GM21529 (cell line): ENCODE measurements around the gene PCCA.
"Not testable (repeated sequence)": the region's sequence is repeated elsewhere in the genome, so short reads cannot be mapped to it uniquely, and the experiment has no call there.

Experiments used
- ATAC-seq: cut with Tn5 transposase; IDR thresholded peaks from one replicate; pipeline ENCODE4 v1.9.1; 2021; ENCODE audit not compliant: unreplicated experiment

Gene PCCA

DNA sequence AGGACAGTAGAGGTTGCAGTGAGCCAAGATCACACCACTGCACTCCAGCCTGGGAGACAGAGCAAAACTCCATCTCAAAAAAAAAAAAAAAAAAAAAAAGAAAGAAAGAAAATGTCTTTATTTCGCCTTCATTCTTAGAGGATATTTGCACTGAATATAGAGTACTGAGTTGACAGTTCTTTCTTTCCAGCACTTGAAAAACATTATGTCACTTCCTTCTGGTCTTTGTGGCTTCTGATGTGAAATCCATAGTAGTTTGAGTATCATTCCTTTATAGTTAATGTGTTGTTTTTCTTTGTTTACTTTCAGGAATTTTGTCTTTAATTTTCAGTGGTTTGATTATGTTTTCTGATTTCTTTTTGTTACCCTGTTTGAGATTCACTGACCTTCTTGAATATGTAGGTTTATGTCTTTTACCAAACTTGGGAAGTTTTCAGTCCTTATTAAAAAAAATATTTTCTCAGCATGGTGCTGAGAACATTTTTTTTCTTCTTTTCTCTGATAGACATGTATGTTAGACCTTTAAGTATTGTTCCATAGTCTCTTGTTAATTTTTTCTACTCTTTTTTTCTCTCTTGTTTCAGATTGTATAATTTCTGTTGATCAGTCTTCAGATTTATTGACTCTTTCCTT lies 50.1 kb downstream of the PCCA start:
- ATAC-seq, result no peak

DNA sequence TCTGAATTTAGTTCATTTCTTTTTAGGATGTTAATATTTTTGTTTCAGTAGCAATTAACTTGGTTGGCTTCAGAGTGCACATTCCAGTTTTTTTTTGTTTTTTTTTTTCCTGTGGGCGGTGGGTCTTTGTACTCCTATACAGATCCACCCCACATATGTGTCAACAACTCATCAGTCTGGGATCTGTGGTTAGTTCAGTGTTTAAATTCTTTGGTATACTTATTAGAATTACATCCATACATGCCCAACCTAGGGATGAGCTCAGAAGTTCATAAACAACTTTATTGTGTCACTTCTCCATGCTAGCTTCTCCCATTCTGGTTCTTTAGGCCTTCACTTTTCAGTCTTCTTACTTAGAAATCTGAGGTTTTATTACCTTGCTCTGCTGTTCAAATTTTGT lies 50.9 kb downstream of the PCCA start:
- ATAC-seq, result no peak

DNA sequence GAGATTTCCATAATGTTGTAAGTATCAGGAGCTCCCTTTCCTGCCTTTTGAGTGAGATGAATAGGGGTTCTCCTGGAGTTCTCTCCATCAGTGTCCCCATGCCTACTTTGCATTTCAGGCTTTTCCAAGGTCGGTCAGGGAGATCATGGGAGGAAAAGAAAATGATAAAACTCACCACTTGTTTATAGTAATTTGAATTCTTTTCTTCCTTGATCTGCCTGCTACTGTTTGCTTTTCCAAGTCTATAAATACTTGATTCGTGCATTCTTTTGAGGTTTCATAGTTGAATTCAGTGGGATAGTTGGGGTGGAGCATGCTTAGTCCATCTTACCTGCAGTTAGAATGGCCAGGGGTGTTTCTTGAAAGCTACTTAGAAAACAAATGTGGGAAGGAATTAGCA lies 51.5 kb downstream of the PCCA start:
- no peak for ATAC-seq

DNA sequence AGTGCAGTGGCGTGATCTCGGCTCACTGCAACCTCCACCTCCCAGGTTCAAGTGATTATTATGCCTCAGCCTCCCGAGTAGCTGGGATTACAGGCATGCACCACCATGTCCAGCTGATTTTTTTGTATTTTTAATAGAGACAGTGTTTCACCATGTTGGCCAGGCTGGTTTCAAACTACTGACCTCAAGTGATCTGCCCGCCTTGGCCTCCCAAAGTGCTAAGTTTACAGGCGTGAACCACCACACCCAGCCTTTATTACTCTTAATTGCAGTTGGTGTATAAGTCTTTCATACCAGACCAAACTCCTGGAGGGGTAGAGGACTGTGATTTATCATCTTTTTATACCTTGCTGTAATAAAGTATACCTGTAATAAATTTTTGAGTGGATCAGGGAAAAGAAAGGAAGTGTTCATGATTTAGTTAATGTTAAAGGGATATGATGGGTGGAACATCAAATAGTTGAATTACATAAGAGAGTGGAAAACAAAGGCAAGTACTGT lies 52.6 kb downstream of the PCCA start:
- ATAC-seq, result not testable (repeated sequence)

DNA sequence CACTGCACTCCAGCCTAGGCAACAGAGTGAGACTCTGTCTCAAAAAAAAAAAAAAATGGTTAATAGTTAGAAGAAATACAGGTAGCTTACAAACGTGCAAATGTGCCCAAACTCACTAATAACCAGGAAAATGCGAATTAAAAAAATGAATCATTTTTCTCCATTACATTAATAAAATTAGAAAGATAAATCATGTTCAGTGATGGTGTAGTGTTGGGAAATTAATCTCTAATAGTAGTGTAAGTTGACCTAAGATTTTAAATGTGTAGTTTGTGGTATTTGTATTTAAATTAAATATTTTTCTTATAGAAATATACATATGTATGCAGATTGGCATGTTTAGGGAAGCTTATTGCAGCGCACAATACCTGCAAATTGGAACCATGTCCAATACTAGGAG lies 57.6 kb downstream of the PCCA start:
- ATAC-seq, result no peak

DNA sequence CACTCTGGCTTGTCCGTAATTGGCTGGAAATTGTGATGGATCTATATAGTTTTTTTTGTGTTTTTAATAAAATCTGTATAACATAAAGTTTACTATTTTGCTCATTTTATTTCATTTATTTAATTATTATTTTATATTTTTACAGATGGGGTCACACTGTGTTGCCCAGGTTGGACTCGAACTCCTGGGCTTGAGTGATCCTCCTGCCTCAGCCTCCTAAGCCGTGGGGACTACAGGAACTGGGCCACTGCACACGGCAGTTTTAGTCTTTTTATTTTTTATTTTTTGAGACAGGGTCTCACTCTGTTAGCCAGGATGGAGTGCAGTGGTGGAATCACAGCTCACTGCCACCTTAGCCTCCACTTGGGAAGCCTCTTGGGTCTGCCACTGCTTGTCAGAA lies 58.9 kb downstream of the PCCA start:
- ATAC-seq, result no peak

DNA sequence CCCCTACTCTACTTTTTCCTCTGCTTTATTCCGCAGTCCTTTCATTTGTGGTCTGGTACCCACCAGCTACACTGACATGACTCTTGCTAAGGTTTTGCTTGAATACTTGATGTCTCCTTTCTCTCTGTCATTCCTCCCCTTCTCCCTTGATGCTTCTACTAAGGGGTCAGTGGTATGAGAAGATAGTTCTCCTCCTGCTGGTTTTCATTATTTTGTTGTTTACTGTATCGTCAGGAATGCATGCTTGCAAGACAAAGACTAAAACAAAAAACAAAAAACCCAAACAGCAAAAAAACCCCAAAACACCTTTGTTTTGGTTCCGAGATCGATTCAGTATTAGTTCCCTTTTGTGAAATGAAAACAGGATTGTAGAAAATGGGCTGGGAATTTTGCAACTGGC lies 59.5 kb downstream of the PCCA start:
- no peak for ATAC-seq

DNA sequence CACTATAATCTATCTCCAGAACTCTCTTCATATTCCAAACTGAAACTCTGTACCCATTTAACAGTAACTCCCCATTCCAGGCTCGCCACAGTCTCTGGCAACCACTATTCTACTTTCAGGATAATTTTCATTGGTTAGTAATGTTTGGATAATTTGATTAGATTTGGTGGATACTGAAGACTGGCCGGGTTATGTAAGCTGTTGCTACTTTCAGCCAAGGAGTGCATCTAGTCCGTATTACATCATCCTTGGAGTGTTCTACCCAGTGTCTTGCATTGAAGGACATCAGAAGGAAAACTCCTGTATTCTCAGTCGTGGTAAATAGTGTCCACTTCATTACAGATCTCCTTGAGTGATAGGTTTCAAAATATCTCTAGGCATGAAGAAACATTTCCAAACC lies 60.5 kb downstream of the PCCA start:
- ATAC-seq, result no peak

DNA sequence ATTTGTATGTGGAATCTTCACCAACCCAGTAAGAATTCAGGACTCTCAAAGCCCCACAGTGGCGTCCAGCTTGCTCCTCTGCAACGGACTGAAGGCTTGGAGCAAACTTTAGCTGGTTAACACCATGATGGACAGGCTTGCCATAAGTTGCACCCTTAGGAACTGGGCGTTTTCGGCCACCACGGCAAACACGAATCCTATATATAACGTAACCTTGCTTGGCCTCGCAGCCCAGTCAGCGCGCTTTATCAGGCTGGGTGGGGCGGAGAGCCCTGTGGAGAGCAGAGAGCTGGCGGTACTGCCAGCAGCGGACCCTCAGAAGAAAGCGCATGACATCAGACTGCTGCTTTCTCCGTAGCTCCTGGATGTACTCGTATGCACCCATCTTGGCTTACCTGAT lies 61.8 kb downstream of the PCCA start:
- ATAC-seq, result not testable (repeated sequence)

DNA sequence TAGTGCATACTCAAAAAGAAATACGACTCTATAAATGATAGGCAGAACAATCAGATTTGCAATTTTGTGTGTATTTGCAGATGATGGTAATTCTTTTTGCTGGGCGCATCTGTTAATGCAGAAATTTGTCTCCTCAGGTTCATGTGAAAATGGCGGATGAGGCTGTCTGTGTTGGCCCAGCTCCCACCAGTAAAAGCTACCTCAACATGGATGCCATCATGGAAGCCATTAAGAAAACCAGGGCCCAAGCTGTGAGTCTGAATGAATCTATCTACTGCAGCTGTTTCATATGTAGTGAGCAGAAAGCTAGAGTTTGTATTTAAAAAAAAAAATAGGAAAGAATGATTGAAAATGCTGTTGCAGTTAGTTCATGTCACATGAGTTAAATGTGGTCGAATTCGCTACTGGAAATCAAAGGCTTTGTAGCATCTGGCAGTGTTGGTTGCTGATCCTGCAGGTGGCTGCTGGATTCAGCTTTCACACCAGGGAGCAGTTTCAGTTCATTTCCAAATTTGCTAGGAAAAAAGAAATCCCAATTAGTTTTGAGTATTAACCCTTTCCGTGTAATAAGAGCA lies 66.0 kb downstream of the PCCA start:
- no peak for ATAC-seq

DNA sequence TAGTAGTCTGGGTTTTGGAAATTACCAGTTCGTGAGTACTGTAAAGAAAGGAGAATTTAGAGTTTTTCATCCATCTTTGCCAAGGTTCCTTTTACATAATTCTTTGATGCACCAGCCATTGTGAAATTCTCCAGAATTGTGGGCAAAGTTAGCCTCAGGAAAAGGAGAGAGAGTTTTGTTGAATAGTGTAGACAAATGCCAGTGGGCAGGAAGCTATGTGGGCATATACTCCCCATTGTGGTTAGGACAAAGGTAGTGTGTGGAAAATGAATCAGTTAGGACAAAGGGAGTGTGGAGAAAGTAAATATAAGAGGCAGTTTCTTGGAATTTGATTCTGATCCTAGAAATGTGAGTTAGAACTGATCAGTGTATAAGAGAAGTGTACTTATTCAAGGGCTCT lies 67.9 kb downstream of the PCCA start:
- no peak for ATAC-seq

DNA sequence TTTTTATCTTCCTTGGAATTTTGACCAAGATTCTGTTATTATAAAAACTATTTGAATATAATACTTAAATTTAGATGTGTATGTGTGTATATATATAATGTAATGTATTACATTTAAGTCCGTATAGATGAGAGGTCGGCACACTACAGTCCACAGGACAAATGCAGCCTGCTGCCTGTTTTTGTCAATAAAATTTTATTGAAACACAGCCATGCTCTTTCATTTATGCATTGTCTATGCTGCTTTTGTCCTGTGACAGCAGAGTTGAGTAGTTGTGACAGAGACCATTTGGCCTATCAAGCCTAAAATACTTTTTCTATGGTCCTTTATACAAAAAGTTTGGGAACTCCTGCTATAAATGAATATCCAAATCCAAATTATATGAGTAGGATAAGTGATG lies 69.7 kb downstream of the PCCA start:
- no peak for ATAC-seq

DNA sequence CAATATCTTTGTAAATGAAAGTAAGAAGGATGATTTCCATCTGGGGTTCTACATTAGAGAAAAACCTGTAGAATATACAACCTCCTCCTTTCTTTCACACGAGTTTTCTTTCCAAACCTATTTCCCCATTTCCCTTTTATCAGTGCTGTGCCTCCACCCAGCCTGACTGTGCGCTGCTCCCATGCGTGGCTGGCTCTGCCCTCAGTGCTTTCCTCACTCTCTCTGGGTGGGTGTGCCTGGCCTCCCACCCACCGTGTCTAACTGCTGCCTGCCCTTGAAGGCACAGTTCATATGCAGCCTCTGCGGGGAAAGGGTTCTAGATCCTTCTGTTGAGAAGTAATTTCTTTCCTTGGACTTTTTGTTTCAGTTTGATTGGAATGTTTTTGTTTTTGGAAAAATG lies 70.7 kb downstream of the PCCA start:
- ATAC-seq, result no peak

DNA sequence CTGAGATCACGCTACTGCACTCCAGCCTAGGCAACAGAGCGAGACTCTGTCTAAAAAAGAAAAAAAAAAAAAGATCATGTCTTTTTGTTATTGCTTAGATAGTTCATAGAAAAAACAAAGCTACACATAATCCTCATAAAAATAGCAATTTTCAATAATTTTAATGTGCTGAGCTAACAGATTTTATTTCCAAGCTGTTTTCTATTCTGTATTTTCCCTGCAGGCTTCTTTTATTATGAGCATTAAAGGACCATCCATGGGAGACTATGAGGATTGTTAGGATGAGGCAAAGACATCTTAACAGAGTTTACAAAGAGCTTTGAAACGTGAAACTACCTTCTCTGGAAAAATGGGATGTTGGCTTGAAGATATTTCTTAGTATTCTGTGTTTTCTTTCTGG lies 71.6 kb downstream of the PCCA start:
- ATAC-seq, result no peak

DNA sequence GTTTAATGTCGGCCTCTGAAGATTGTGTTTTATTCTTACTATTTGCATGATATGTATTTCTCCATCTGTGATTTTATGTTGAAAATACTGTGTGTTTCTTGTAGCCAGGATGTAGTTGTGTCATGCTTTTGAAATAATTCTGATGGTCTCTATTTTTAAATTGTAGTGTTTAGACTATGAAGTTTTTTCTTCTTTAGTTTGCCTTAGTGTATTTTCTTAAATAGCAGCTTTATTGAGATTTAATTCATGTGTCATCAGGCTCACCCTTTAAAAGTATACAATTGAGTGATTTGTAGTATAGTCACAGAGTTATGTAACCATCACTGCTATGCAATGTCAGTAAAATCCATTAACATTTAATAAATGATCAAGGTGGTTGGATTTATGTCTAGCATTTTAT lies 74.5 kb downstream of the PCCA start:
- no peak for ATAC-seq

DNA sequence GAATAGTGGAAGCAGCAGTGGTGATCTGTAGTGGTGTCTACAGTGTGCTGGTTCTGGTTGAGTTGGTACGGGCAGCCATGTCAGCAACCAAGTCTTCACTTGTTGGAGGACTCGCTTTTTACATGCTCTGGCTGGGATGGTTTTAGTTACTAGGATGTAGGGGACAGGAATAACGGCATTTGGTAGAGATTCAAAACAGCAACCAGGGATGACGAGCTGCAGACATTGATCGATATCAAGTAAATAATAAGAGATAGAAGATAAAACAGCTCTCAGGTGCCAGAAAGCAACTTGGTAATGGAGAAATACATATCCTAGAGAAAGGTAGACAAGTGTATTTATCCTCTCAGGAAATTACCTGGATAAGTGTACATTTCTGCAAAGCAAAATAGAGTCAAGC lies 84.3 kb downstream of the PCCA start:
- no peak for ATAC-seq

DNA sequence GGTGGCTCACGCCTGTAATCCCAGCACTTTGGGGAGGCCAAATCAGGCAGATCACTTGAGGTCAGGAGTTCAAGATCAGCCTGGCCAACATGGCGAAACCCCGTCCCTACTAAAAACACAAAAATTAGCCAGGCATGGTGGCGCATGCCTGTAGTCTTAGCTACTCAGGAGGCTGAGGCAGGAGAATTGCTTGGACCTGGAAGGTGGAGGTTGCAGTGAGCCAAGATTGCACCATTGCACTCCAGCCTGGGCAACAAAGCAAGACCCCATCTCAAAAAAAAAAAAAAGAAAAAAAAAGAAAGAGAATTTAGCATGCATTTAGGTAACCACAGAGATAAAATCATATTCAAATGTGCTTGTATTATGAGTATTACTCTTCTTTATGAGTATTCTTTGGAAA lies 85.6 kb downstream of the PCCA start:
- not testable (repeated sequence) for ATAC-seq

DNA sequence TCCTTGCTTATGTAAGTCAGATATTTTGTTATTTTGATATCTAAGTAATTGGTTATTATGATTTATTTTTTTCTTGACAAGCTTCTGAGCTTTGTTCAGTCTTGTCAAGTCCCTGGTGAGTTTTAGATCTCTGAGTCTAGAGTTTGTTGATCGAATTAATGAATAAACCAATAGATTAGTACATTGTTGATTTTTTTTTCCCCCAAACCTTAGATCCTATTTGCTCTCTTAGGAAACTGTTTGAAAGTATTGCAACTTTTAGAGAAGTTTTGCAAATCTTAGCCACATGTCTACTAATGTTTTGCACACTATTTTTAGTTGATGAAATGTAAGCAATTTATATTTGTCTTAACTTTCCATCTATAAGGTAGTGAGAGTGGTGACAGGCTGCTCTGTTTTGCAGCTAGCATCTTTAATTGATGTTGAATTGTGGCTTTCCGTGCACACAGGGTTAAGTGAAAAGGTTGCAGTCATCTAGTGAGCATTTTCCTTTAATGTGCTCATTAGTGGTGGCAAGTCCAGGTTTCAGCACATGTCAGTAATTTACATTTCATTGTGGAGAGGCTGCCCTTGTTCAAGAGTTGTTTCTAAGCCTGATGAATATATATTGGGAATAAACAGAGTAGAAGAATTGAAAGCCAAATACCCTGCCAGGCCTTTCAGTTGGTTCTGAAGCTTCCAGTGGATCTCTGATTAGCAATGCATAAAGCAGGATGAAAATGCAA lies 86.3 kb downstream of the PCCA start:
- no peak for ATAC-seq

DNA sequence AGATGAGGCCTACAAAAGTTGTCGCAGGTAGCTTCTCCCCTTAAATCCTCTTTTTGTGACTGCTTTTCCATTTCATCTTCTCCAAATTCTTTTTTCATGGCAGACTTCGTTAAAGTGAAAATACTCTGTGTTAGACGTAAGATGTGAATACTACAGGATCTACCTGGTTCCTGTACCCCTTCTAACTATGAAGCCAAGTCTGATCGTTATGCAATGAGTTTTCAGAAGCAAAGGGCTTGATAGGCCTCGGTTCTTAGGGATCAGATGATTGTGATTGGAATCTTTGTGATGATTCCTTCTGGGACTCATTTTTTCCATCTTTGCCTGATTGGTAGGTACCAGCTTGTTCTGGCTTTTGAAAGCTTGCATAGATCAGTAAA lies 86.9 kb downstream of the PCCA start:
- no peak for ATAC-seq

DNA sequence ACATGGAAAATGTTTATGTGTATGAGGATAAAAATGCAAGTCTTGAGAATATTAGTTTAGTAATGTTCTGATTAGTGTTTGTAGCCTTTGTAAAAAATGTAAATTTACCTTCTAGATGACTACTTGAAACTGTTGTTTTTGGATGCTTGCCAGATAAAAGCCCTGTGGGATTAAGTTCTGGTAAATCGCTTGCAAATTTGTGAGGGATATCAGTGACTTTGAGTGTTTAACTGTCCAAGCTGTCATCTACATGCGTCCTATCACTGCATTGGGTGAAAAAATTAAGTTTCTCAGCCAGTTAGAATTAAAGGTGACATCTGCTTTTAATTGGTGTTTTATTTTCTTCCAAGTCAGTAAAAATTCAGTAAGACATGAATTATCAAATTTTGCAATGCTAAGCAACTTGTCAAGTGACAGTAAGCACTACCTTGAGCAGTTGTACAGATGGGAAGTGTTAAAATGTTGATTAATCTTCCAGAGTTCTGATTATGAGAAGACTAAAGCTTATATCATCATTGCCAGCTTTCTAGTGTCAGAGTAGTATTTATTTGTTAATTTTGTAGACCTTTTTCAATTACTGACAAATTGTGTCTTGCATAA lies 88.0 kb downstream of the PCCA start:
- no peak for ATAC-seq

DNA sequence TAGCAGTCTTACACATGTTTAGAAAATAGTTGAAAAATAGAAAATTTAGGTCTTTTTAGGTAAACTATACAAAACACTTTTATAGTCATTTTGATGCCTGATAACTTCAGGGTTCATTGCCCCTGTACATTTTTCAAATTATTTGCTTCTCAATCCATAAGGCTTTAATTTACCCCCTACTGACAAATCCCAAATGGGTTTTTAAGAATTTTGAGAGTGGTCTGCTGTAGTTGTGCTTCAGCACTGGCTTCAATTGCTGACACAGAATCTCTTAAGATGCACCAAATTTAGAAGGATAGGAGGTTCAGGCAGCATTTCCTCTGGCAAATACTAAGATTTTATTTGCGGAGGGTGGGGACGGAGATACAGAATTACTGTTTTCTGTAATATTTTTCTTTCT lies 89.4 kb downstream of the PCCA start:
- no peak for ATAC-seq

DNA sequence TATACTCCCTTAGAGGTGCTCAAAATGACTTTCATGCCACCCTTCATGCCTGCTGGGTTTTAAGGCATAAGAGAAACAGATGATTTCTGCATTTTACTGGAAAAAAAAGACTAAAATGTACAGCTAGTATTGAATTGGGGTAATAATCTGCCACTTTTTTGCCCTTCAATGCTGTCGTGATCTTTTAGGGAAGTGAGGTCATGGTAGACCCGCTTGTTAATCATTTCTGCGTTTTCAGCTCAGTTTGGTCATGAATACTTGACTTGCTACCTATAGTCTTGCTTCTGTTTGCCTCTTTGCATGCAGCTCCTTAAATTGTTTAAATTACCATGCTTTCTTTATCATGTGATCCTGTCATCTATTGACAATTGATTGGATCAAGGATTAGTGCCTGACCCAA lies 90.4 kb downstream of the PCCA start:
- no peak for ATAC-seq
